Lung (tissue), 12 donors: ENCODE measurements around the gene NACAD. TPM values are rescaled to one million over a fixed set of nuclear protein-coding genes. Genes with fewer than 3 reads are reported as not detected.

Experiments used
- ATAC-seq: fragments of 200-7000 bp; cut with Tn5 transposase; one replicate; pipeline ENCODE4 v1.9.1; 2020; ENCODE audit warnings: moderate number of reproducible peaks; ENCODE audit not compliant: insufficient read depth, low FRiP score
- DNase-seq, 3 donors: peaks; one replicate each; pipeline ENCODE4 v3.0.0-alpha.2; 2013 to 2017
- H3K27ac ChIP-seq, 2 donors: one replicate each; pipeline ENCODE4 v1.5.1; 2013; ENCODE audit warnings: mild to moderate bottlenecking in 2 of 2, moderate library complexity in 2 of 2, control low read depth in 1 of 2, inconsistent platforms in 1 of 2, low read depth in 1 of 2, low read length in 1 of 2
- H3K27me3 ChIP-seq, 3 donors: one replicate each; pipeline ENCODE4 v1.5.1; 2013; ENCODE audit warnings: low read length in 2 of 3; ENCODE audit not compliant: control insufficient read depth in 3 of 3, insufficient read depth in 3 of 3
- H3K36me3 ChIP-seq, 4 donors: one replicate each; pipeline ENCODE4 v1.5.1; 2013; ENCODE audit warnings: low read length in 4 of 4, mild to moderate bottlenecking in 1 of 4, moderate library complexity in 1 of 4; ENCODE audit not compliant: control insufficient read depth in 4 of 4, insufficient read depth in 4 of 4
- H3K4me1 ChIP-seq, 5 donors: one replicate each; pipeline ENCODE4 v1.5.1; 2013; ENCODE audit warnings: low read length in 5 of 5, mild to moderate bottlenecking in 2 of 5, moderate library complexity in 1 of 5; ENCODE audit not compliant: control insufficient read depth in 5 of 5, insufficient read depth in 5 of 5
- H3K4me3 ChIP-seq: one replicate; pipeline ENCODE4 v1.5.1; 2013; ENCODE audit warnings: mild to moderate bottlenecking, control low read depth, moderate library complexity
- H3K9ac ChIP-seq, 2 donors: one replicate each; pipeline ENCODE4 v1.5.1; 2013; ENCODE audit warnings: low read length in 2 of 2, control low read depth in 1 of 2; ENCODE audit not compliant: insufficient read depth in 1 of 2
- H3K9me3 ChIP-seq, 4 donors: one replicate each; pipeline ENCODE4 v1.5.1; 2013; ENCODE audit warnings: low read length in 3 of 4, mild to moderate bottlenecking in 1 of 4, moderate library complexity in 1 of 4; ENCODE audit not compliant: control insufficient read depth in 4 of 4, insufficient read depth in 3 of 4
- WGBS, 2 donors: extraction: QIAGEN DNeasy Blood & Tissue Kit; methylation state at CpG; one replicate each; pipeline ENCODE4 v1.1.7; 2013; 5-methylcytosine and 5-hydroxymethylcytosine counted together
- polyA plus RNA-seq, 2 donors: library from polyadenylated mRNA; stranded (reverse); fragments of 200-250 nt; gene quantifications; one replicate each; pipeline ENCODE4 v1.2.1, GENCODE V29; 2013
- total RNA-seq, 2 donors: library from RNA; depleted of rRNA in 1 of 2; stranded (reverse); fragments of >200 nt in 1 of 2; gene quantifications; one replicate each; pipeline ENCODE4 v1.2.1, GENCODE V29; 2014 to 2021
- TF ChIP-seq, protein P1 (sequence below): IDR thresholded peaks from 2 replicates; pipeline ENCODE4 v1.5.1; 2012; ENCODE audit warnings: mild to moderate bottlenecking; ENCODE audit errors: control extremely low read depth, extremely low read depth
- donor health status: control.
- donor health status: control.
- donor health status: Bipolar disorder and iron deficiency.
- donor health status: healthy.
- donor health status: DM: yes; HTN: yes; CAD: no.

NACAD gene
- total and polyA plus RNA-seq, 4 donors: 0.85 to 3.7 (median 1.7) TPM

DNA sequence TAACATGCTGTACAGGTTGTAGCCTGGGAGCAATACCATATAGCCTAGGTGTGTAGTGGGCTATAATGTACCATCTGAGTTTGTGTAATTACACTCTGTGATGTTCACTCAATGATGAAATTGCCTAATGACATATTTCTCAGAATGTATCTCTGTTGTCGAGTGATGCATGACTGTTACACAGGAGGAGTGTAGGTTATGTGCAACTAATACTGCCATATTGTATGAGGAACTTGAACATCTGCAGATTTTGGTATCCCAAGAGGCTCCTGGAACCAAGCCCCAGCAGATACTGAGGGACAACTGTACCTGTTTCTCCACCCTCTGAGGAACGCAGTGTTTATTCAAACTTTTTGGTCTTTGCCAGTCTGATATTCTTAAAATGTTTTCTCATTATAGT is 38.6 kb downstream of the NACAD start:
- Histone ChIP-seq H3K9ac (no peak overlapping the region), H3K9me3 (peaks cover 0 to 2% (median 0%) of the 10 kb centered on the region in 4 donors), H3K27ac (no peak overlapping the region), H3K4me3 (no peak overlapping the region), H3K4me1 (no peaks in the 10 kb centered on the region), H3K36me3 (peaks cover 0 to 7% (median 3%) of the 10 kb centered on the region in 4 donors), H3K27me3 (no peaks in the 10 kb centered on the region)
- ATAC-seq (no peak), DNase-seq (no peak)
- WGBS, 2 donors: 86 to 93% methylated on average over 2 of the region's 2 CpGs
- TF ChIP-seq, protein P1, sequence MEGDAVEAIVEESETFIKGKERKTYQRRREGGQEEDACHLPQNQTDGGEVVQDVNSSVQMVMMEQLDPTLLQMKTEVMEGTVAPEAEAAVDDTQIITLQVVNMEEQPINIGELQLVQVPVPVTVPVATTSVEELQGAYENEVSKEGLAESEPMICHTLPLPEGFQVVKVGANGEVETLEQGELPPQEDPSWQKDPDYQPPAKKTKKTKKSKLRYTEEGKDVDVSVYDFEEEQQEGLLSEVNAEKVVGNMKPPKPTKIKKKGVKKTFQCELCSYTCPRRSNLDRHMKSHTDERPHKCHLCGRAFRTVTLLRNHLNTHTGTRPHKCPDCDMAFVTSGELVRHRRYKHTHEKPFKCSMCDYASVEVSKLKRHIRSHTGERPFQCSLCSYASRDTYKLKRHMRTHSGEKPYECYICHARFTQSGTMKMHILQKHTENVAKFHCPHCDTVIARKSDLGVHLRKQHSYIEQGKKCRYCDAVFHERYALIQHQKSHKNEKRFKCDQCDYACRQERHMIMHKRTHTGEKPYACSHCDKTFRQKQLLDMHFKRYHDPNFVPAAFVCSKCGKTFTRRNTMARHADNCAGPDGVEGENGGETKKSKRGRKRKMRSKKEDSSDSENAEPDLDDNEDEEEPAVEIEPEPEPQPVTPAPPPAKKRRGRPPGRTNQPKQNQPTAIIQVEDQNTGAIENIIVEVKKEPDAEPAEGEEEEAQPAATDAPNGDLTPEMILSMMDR: no peak

- ATAC-seq: no peak
- no peaks in the 10 kb centered on the region for H3K4me1 ChIP-seq
- peaks cover 0 to 7% (median 3%) of the 10 kb centered on the region in 4 donors for H3K36me3 ChIP-seq
- no peak overlapping the region for H3K9ac ChIP-seq
- no peaks in the 10 kb centered on the region for H3K27me3 ChIP-seq
- TF ChIP-seq, protein P1: no peak
- 92 to 100% methylated on average over 1 of the region's 1 CpG for WGBS, 2 donors
- DNase-seq: no peak
- H3K27ac ChIP-seq: no peak overlapping the region
- no peak overlapping the region for H3K4me3 ChIP-seq
- no peaks in the 10 kb centered on the region for H3K9me3 ChIP-seq
These were observed 40.0 kb downstream of the NACAD start for GRCh38 chr7:45048748-45049147.

GRCh38 chr7:45044338-45044737 is 44.4 kb downstream of the NACAD start:
- Histone ChIP-seq H3K36me3 (peaks cover 6 to 17% (median 8%) of the 10 kb centered on the region in 4 donors), H3K4me1 (no peaks in the 10 kb centered on the region), H3K4me3 (no peak overlapping the region), H3K9me3 (no peaks in the 10 kb centered on the region), H3K9ac (no peak overlapping the region), H3K27ac (no peak overlapping the region), H3K27me3 (no peaks in the 10 kb centered on the region)
- 72 to 92% methylated on average over 5 of the region's 5 CpGs for WGBS, 2 donors
- ATAC-seq (no peak), DNase-seq (no peak)
- TF ChIP-seq, protein P1: no peak

DNA sequence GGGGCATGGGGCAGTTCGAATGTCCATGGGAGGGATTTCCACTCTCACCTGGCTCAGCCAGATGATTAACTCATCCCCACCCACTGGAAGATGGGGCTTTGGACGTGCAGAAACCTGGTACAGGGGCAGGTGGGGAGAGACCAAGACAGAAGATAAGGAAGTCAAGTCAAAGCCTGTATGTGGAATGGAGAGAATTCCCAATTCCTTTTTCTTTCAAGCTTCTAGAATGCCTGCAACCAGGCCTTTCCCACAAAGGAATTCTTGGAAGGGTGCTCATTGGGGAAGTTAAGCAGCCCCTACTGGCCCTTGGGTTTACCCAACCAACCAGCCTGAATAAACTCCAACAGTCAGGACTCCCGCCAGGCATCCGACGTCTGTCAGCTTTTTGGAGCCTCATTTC is 49.7 kb downstream of the NACAD start:
- Histone ChIP-seq H3K27ac (no peak overlapping the region), H3K4me3 (no peak overlapping the region), H3K9me3 (no peaks in the 10 kb centered on the region), H3K27me3 (no peaks in the 10 kb centered on the region), H3K4me1 (peaks cover 0 to 9% (median 0%) of the 10 kb centered on the region in 5 donors), H3K36me3 (peaks cover 4 to 18% (median 13%) of the 10 kb centered on the region in 4 donors), H3K9ac (no peak overlapping the region)
- TF ChIP-seq, protein P1: no peak
- ATAC-seq: no peak
- 87 to 90% methylated on average over 5 of the region's 5 CpGs for WGBS, 2 donors
- no peak for DNase-seq
